Panc1 (cell line): ENCODE measurements around the gene PLXNA2. TPM values are rescaled to one million over a fixed set of nuclear protein-coding genes. Genes with fewer than 3 reads are reported as not detected.

Experiments
- ATAC-seq: fragments of 200-7000 bp; cut with Tn5 transposase; 2 replicates; pipeline ENCODE4 v1.9.1; 2020; ENCODE audit warnings: mild to moderate bottlenecking, moderate library complexity
- BruUV-seq: library from RNA; stranded (reverse); fragments of 400-500 nt; replicated peaks from 2 replicates; lab custom pipeline; 2021; lab: Mats Ljungman, UMichigan
- CTCF ChIA-PET: fragments of 300-600 bp; sonication (Branson Sonifier 250); formaldehyde crosslinking; loops from one replicate; lab custom pipeline; 2022; ENCODE audit warnings: antibody characterized with exemption; lab: Charles Lee
- POLR2A ChIA-PET: fragments of 300-600 bp; sonication (Branson Sonifier 250); formaldehyde crosslinking; loops from one replicate; lab custom pipeline; 2022; ENCODE audit warnings: antibody characterized with exemption; lab: Charles Lee
- DNase-seq: peaks from one replicate; pipeline ENCODE4 v3.0.0-alpha.2; 2010; ENCODE audit warnings: low read depth, low spot score
- H3K27ac ChIP-seq: 2 replicates; pipeline ENCODE4 v1.5.1; 2011; ENCODE audit warnings: mild to moderate bottlenecking, low read length, inconsistent platforms
- H3K27me3 ChIP-seq: fragments of 200-500 bp; sonication (Bioruptor generic); 2 replicates; pipeline ENCODE4 v1.6.0; 2014; ENCODE audit warnings: low read length, inconsistent platforms; ENCODE audit not compliant: control insufficient read depth, insufficient read depth
- H3K36me3 ChIP-seq: fragments of 200-500 bp; sonication (Bioruptor generic); 2 replicates; pipeline ENCODE4 v1.5.1; 2014; ENCODE audit warnings: inconsistent platforms, mild to moderate bottlenecking, low read length, moderate library complexity; ENCODE audit not compliant: control insufficient read depth, insufficient read depth
- H3K4me1 ChIP-seq: 2 replicates; pipeline ENCODE4 v1.5.1; 2011; ENCODE audit warnings: inconsistent platforms, mild to moderate bottlenecking, low read length, moderate library complexity; ENCODE audit not compliant: control insufficient read depth, insufficient read depth
- H3K4me3 ChIP-seq, 2 experiments: 2 replicates each; pipeline ENCODE4 v1.5.1; 2011 to 2012; ENCODE audit warnings: low read depth in 2 of 2, low read length in 2 of 2, mild to moderate bottlenecking in 2 of 2, inconsistent platforms in 1 of 2, moderate library complexity in 1 of 2
- H3K9me3 ChIP-seq: fragments of 200-500 bp; sonication (Bioruptor generic); 2 replicates; pipeline ENCODE4 v1.5.1; 2014; ENCODE audit warnings: low read depth, mild to moderate bottlenecking, inconsistent platforms, low read length, moderate library complexity; ENCODE audit not compliant: control insufficient read depth, insufficient read depth
- CTCF ChIP-seq: fragments of 450-650 bp; IDR thresholded peaks from 2 replicates; pipeline ENCODE4 v1.5.1; 2017; ENCODE audit warnings: mild to moderate bottlenecking
- POLR2AphosphoS5 ChIP-seq: IDR thresholded peaks from 2 replicates; pipeline ENCODE4 v1.6.1; 2012; ENCODE audit warnings: mild to moderate bottlenecking, low read depth, low read length, moderate library complexity
- REST ChIP-seq, 2 experiments: IDR thresholded peaks; 2 replicates each; pipeline ENCODE4 v1.6.1; 2011 to 2012; ENCODE audit warnings: low read depth in 2 of 2, control low read depth in 1 of 2, low read length in 1 of 2, mild to moderate bottlenecking in 1 of 2, moderate library complexity in 1 of 2; ENCODE audit not compliant: insufficient read depth in 1 of 2
- SIN3A ChIP-seq: IDR thresholded peaks from 2 replicates; pipeline ENCODE4 v1.6.1; 2012; ENCODE audit warnings: low read depth, mild to moderate bottlenecking, low read length, moderate library complexity, borderline replicate concordance; ENCODE audit not compliant: insufficient read depth
- TCF7L2 ChIP-seq: IDR thresholded peaks from 2 replicates; pipeline ENCODE4 v1.6.1; 2011; ENCODE audit warnings: mild to moderate bottlenecking, low read depth, low read length, inconsistent platforms
- in situ Hi-C: cut with HindIII; loops from 2 replicates; pipeline ENCODE4 v1.10.0; 2016; ENCODE audit warnings: low sequenced_read_pairs, low pct_unique_long_range_greater_than_20kb
- intact Hi-C: fragments of 100-400 bp; cut with micrococcal nuclease; formaldehyde crosslinking; loops from one replicate; pipeline ENCODE4 v1.10.0; 2022; ENCODE audit not compliant: unreplicated experiment
- total RNA-seq: library from RNA; stranded (reverse); gene quantifications from one replicate; pipeline ENCODE4 v1.2.1, GENCODE V29; 2021; ENCODE audit not compliant: unreplicated experiment

Gene PLXNA2
- total RNA-seq, 1 experiment from 2014 or later: 0.98 TPM

GRCh38 chr1:208192995-208193394 lies 51.2 kb downstream of the PLXNA2 start:
- no peaks in the 10 kb centered on the region for H3K9me3 ChIP-seq
- no peak for DNase-seq
- ChIA-PET CTCF (no interaction called here), POLR2A (no interaction called here)
- no TSS peak for BruUV-seq
- no peaks in the 10 kb centered on the region for H3K4me1 ChIP-seq
- H3K36me3 ChIP-seq: no peaks in the 10 kb centered on the region
- H3K27me3 ChIP-seq: no peaks in the 10 kb centered on the region
- in situ Hi-C loops (no loop called here), intact Hi-C loops (no loop called here)
- no peak overlapping the region for H3K4me3 ChIP-seq
- ATAC-seq: no peak
- TF ChIP-seq TCF7L2 (no peak), REST (IDR thresholded peaks at IDR 0.05; ENCODE audit: insufficient read depth in 1 of 2, low read depth in 2 of 2, low read length in 1 of 2) (no peak), POLR2AphosphoS5 (no peak), CTCF (no peak), SIN3A (no peak)
- no peak overlapping the region for H3K27ac ChIP-seq

- intact Hi-C loops (no loop called here), in situ Hi-C loops (no loop called here)
- no peak for TF ChIP-seq POLR2AphosphoS5
- TF ChIP-seq CTCF: no peak
- no peak for TF ChIP-seq SIN3A
- no peak for TF ChIP-seq REST (IDR thresholded peaks at IDR 0.05; ENCODE audit: insufficient read depth in 1 of 2, low read depth in 2 of 2, low read length in 1 of 2)
- TF ChIP-seq TCF7L2: no peak
- POLR2A ChIA-PET: interaction anchor here (0.5 kb wide), 1 partner anchor 1655 kb away, joined by 5 read pairs; no protein-coding TSS in a partner anchor
- H3K4me1 ChIP-seq: no peaks in the 10 kb centered on the region
- no peaks in the 10 kb centered on the region for H3K9me3 ChIP-seq
- H3K27ac ChIP-seq: no peak overlapping the region
- no peak overlapping the region for H3K4me3 ChIP-seq
- BruUV-seq: no TSS peak
- no peaks in the 10 kb centered on the region for H3K36me3 ChIP-seq
- no peaks in the 10 kb centered on the region for H3K27me3 ChIP-seq
- DNase-seq (no peak), ATAC-seq (no peak)
- CTCF ChIA-PET: no interaction called here
Observed at GRCh38 chr1:208190784-208191183, 53.4 kb downstream of the PLXNA2 start.
